Fibroblast of lung (primary cell): ENCODE measurements around the gene TTLL11.

Source experiments
- EZH2 ChIP-seq: IDR thresholded peaks from 2 replicates; pipeline ENCODE4 v1.5.1; 2012; ENCODE audit warnings: low read length, control low read depth, mild to moderate bottlenecking; ENCODE audit errors: missing control alignments
- TF ChIP-seq, protein P1 (sequence below), 2 donors: IDR thresholded peaks in 1 of 2; conservative IDR thresholded peaks in 1 of 2; 1 replicate in 1 of 2; 2 replicates in 1 of 2; pipeline ENCODE4 v1.5.1; 2011 to 2012; ENCODE audit warnings: low read length in 2 of 2, control low read depth in 1 of 2, inconsistent platforms in 1 of 2, low read depth in 1 of 2, mild to moderate bottlenecking in 1 of 2

DNA sequence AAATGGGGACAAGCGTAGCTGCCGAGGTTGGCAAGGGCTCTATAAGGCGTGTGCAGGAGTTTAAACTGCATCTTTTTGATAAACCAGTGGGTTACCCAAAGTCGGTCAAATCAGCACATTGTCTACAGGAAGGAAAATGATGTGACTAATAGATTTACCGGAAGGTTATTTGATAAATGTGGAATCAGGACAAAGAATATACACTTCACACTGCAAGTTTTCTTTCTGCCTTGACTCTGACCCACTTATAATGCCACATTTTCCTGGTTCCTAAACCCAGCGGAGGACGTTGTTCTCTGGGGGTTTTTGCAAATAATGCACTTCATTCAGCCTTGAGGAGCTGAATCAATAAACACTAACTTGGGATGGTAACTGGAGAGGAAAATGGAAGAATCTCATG lies 76.8 kb downstream of the TTLL11 start:
- TF ChIP-seq, protein P1, sequence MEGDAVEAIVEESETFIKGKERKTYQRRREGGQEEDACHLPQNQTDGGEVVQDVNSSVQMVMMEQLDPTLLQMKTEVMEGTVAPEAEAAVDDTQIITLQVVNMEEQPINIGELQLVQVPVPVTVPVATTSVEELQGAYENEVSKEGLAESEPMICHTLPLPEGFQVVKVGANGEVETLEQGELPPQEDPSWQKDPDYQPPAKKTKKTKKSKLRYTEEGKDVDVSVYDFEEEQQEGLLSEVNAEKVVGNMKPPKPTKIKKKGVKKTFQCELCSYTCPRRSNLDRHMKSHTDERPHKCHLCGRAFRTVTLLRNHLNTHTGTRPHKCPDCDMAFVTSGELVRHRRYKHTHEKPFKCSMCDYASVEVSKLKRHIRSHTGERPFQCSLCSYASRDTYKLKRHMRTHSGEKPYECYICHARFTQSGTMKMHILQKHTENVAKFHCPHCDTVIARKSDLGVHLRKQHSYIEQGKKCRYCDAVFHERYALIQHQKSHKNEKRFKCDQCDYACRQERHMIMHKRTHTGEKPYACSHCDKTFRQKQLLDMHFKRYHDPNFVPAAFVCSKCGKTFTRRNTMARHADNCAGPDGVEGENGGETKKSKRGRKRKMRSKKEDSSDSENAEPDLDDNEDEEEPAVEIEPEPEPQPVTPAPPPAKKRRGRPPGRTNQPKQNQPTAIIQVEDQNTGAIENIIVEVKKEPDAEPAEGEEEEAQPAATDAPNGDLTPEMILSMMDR (conservative IDR thresholded peaks at IDR 0.05 in 1 of 2, IDR thresholded peaks at IDR 0.05 in 1 of 2; ENCODE audit: low read depth in 1 of 2, low read length in 2 of 2), result no peak
- no peak for TF ChIP-seq EZH2
